GM18907 (cell line): ENCODE measurements around the gene TNRC6B.
"Not testable (repeated sequence)": the region's sequence is repeated elsewhere in the genome, so short reads cannot be mapped to it uniquely, and the experiment has no call there.

ENCODE experiments used
- ATAC-seq: cut with Tn5 transposase; IDR thresholded peaks from one replicate; pipeline ENCODE4 v1.9.1; 2021; ENCODE audit warnings: mild to moderate bottlenecking, moderate library complexity; ENCODE audit not compliant: unreplicated experiment

The TNRC6B gene

DNA sequence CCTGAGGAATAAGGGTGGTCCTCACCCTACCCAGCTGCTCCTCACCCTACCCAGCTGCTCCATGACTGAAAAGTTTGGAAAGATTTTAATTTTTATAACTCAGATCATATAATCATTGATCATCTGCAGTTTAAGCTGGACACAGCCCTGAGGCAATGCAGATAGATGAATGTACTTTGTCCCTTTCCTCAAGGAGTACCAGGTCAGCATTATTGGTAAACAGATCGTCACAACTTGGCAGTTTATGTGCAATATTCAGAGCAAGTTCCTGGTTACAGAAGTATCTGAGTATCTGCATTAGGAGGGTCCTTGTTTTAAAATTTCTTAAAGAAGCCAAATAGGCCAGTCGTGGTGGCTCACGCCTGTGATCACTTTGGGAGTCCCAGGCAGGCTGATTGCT is 3.6 kb downstream of the TNRC6B start:
- ATAC-seq = no peak

DNA sequence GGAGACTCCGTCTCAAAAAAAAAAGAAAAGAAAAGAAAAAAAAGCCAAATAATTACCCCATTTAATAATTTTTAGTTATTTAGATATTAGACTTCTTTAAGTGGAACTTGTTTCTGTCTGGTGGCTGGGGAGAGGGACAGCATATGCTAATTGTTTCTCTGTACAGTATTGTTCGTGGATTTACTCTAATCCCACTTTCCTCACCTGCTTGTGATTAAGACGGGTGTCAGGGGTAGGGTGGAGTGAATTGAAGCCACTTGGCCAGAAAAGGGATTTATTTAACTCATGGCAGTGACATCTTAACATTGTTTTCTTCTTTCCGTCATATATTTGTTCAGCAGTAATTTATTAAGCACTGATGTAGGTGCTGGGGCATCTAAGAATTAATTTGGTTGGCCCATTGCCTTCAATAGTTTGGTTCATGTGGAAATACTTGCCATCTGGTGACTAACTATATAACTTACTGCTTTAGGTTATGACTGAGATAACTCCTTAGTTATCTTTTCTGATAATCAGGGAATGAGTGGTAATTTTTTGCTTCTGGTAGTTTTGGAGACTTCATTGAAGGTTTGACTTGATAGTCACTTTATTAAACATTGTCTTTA is 4.6 kb downstream of the TNRC6B start:
- no peak for ATAC-seq

- ATAC-seq = no peak
These were observed 5.4 kb downstream of the TNRC6B start for GRCh38 chr22:40183029-40183581.

DNA sequence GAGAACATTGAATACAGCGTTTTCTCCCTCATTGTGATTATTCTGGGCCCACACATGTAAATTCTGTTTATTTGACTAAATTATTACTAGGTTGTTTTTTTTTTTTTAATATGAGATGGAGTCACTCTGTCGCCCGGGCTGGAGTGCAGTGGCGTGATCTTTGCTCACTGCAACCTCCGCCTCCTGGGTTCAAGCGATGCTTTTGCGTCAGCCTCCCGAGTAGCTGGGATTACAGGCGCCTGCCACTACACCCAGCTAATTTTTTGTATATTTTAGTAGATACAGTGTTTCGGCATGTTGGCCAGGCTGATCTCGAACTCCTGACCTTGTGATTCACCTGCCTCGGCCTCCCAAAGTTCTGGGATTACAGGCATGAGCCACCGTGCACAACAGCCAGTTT is 5.9 kb downstream of the TNRC6B start:
- ATAC-seq = not testable (repeated sequence)

DNA sequence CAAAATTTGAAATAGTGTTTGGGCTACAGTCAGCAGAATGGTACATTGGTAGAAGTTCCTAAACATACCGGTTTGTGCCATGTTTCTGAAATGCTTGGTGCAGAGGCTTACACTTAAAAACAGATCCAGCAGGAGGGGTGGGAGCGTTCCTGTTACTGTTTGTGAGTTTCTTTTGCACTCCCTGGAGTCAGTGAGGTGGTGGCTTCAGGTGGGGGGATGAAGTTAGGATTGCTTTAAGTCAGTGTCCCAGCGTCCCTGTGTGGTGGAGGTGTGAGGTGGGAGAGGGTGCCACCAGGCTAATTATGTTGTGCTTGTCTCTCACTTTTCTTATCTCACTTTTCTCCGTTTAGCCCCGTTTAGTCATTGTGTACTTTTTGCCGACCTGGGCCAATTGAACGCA is 9.7 kb downstream of the TNRC6B start:
- no peak for ATAC-seq

GRCh38 chr22:40189997-40190396 is 12.3 kb downstream of the TNRC6B start:
- ATAC-seq = no peak

DNA sequence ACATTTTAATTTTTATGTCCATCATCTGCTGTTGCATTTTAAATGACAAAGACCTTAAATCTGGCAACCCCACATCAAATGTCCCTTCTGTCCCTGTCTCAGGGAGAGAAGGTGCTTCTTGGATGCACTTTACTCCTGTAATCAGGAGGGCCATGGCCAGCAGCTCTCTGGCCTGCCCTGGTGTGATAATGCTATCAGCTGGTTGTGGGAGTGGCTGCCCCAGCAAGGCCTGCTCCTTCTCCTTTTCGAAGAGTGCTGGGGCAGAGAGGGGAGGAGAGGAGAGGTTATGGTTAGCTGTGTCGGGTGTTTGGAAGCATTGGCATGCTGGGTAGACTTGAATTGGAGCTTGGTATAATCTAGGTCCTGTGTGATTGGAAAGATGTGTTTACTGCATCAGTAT is 12.8 kb downstream of the TNRC6B start:
- no peak for ATAC-seq

DNA sequence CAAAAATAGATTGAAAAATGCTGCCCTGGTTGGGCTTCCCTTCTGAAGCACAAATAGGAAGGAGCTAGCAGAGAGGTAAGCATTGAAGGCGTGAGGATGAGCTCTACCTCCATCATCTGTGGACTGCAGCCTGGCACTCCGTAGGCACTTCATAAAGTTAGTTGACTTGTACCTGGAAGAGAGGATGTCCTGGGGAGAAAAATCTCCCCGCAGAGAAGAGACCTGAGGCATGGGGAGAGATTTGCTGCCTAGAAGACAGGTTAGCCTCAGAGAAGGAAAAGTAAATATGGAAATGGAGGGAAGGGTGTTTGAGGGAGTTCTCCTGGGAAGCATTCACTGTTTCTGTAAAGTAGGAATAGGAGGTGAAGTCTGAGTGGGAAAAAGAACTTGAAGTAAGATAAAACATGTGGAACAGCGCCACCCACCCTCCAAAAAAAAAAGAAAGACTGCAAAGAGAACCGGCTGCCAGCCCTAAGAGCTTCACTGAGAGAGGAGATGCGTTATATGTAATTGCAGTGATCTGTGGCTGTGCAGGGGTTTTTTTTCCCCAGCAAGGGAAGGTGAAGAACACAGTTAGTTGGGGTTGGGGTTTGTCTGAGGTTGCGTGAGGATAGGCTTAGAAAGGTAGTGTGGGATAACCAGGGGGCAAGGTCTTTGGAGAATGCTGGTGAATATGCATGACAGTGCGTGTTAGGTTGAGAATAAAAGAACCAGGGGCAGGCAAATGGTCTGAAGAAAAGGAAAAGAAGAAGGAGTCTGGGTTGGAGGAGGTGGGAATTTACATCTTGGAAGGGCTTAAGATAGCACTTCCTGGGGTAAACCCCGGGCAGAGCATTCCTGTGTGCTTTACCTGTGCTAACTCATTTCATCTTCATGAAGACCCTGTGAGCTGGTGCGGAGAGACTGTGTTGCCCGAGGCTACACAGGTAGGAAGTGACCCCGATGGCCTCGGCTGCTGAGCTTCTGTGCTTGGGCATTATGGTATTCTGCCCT is 16.0 kb downstream of the TNRC6B start:
- no peak for ATAC-seq

- no peak for ATAC-seq
These were observed 16.9 kb downstream of the TNRC6B start for GRCh38 chr22:40194656-40195055.

DNA sequence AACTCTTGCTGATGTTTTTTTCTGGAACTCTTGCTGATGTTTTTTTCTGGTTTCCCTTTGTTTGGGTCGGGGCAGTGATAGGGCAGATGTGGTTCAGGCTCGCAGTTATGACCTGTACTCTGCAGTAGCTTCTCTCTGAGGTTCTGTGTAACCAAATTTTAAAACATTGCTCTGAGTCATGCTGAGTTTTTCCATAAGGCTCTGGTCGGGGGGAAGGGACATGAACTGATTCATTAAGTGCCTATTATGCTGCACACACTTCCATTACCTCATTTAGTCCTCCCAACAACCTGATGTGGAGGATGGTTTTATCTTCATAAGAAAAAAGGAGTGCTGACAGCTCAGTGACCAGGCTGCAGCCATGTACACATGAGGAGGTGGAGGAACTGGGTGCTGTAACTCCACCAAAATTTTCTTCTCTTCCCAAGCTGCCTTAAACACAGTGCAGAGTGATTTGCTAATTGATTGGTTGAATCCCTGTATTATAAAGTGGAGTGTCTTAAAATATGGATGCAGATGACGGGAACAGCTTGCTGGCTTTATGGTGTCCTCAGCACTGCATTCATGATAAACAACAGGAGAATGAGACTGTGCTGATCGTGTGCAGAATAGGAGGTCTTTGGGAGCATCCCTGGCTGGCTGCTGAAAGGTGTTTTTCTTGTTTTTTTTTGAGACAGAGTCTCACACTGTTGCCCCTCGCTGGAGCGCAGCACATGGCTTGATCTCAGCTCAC is 19.1 kb downstream of the TNRC6B start:
- no peak for ATAC-seq

DNA sequence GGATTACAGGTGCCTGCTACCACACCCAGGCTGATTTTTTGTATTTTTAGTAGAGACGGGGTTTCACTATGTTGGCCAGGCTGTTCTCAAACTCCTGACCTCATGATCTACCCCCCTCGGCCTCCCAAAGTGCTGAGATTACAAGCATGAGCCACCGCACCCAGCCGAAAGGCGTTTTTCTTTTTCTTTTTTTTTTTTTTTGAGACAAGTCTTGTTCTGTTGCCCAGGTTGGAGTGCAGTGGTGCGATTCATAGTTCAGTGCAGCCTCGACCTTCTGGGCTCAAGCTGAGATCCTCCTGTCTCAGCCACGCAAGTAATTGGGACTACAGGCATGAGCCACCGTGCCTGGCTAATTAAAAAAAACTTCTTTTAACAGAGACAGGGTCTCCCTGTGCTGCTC is 19.7 kb downstream of the TNRC6B start:
- not testable (repeated sequence) for ATAC-seq

GRCh38 chr22:40198733-40199132 is 21.0 kb downstream of the TNRC6B start:
- no peak for ATAC-seq

GRCh38 chr22:40199223-40199622 is 21.5 kb downstream of the TNRC6B start:
- ATAC-seq = no peak

GRCh38 chr22:40199852-40200251 is 22.1 kb downstream of the TNRC6B start:
- ATAC-seq = no peak

GRCh38 chr22:40200795-40201530 is 23.2 kb downstream of the TNRC6B start:
- no peak for ATAC-seq

- ATAC-seq = no peak
These were observed 24.7 kb downstream of the TNRC6B start for GRCh38 chr22:40202225-40202944.

GRCh38 chr22:40203572-40203971 is 25.8 kb downstream of the TNRC6B start:
- no peak for ATAC-seq

DNA sequence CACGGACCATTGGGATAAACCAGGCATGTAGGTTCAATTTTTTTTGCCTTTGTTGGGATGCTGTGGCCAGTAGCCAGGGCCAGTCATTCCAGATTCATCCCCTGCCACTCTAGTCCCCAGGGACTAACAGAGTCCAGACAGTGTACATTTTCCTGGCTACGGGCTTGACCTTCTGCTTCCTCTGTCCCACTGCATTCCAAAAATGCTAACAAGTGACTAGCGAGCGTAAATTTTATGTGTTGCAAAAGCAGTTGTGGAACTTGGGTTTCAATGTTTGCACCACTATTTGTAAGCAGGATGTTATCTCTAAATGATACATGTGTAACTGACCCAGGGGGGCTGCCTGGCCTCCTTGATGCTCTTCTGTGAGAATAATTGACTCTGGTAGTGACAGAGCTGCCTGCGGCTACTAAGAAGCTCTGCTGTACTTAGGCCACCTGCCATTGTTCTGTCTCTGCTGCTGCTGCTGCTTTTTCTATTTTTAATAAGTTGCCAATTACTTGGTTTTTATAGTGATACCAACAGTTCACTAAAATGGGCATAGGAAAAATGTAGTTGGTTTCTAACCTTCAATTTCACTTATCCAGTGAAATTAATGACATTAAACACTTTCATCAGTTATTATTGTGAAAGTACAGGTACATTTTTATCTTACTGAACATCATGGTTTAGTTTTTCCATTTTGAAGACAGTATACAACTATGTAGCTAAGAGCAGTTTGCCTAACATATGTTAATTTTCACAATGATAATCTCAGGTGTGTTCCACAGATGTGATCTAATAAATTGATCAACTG is 26.8 kb downstream of the TNRC6B start:
- no peak for ATAC-seq

DNA sequence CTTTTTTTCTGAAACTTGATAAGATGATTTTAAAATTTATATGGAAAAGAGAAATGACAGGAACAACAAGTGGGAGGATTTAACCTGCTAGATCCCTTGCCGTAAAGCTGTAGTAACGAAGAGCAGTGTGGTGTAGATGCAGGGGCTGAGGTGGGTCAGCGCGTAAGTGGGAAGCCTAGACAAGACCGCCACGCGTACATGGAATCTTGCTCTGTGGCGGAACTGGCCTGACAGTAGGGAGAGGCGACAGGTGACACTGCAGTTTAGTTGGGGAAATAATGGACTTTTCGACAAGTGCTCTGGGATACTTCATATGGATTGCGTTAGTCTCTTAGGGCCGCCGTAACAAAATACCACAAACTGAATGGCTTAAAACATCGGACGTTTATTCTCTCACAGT is 28.8 kb downstream of the TNRC6B start:
- no peak for ATAC-seq
